Thyroid gland (tissue), 4 donors: ENCODE results near the gene FBXL7.

Experiments
- CTCF ChIP-seq, 6 experiments: fragments of 200-600 bp in 3 of 6; fragments of 450-650 bp in 3 of 6; sonication (generic) in 3 of 6; IDR thresholded peaks; one replicate each; pipeline ENCODE4 v1.5.1; 2016 to 2019; ENCODE audit warnings: antibody characterized with exemption in 6 of 6, mild to moderate bottlenecking in 2 of 6, inconsistent platforms in 1 of 6, moderate library complexity in 1 of 6
- POLR2A ChIP-seq, 2 donors: fragments of 450-650 bp; IDR thresholded peaks; one replicate each; pipeline ENCODE4 v1.6.1; 2017; ENCODE audit warnings: antibody characterized with exemption in 2 of 2, mild to moderate bottlenecking in 2 of 2, moderate library complexity in 1 of 2

- TF ChIP-seq CTCF (IDR thresholded peaks at IDR 0.05) (no peak), POLR2A (IDR thresholded peaks at IDR 0.05) (no peak)
Observed at GRCh38 chr5:15807871-15808270, 307.9 kb downstream of the FBXL7 start.
